ENCODE measurements around the gene GPLD1.

GRCh38 chr6:24524805-24525204 lies 35.4 kb upstream of the GPLD1 start:
- TF ChIP-seq EZH2 (IDR thresholded peaks at IDR 0.05; ENCODE audit: low read length, unreplicated experiment) = no peak
- TF ChIP-seq CTCF (conservative IDR thresholded peaks at IDR 0.05; ENCODE audit: low read depth, low read length) = peak; percentile 78
